Camera-type eye (tissue), 1 donor: Measurements from ENCODE around the gene ADGRG2. TPM values are rescaled to one million over a fixed set of nuclear protein-coding genes. Genes with fewer than 3 reads are reported as not detected.

Experiments
- total RNA-seq: library from RNA; depleted of rRNA; stranded (reverse); fragments of >200 nt; gene quantifications from one replicate; pipeline ENCODE4 v1.2.3, GENCODE V29; 2014

Gene ADGRG2
- total RNA-seq, result 12.8 TPM

GRCh38 chrX:19121898-19122640 lies at the start of gene ADGRG2:
Gene ADGRG2, minus strand, starts transcription at chrX:19122468. Its CDS starts 53,634 bp downstream, at chrX:19068834.

GRCh38 chrX:18983666-18984380 lies 138.4 kb downstream of the ADGRG2 start, which contains the start of gene PHKA2:
Gene PHKA2, minus strand, starts transcription at chrX:18984114. Its CDS starts 182 bp downstream, at chrX:18983932.

Other genes starting within 250 kb of the ADGRG2 start
- 26.7 TPM for gene PHKA2, start 138.4 kb downstream of the ADGRG2 start, total RNA-seq
- gene PDHA1, start 221.5 kb upstream of the ADGRG2 start, total RNA-seq, result 84.1 TPM